ENCODE results near the gene TBX4.
"Not testable (repeated sequence)": the region's sequence is repeated elsewhere in the genome, so short reads cannot be mapped to it uniquely, and the experiment has no call there.

TBX4 gene

GRCh38 chr17:61413661-61414126, 38.5 kb upstream of the TBX4 start:
- no peak for DNase-seq

GRCh38 chr17:61414141-61414935, 37.9 kb upstream of the TBX4 start:
- DNase-seq, result no peak

- DNase-seq, result no peak
These were observed 37.3 kb upstream of the TBX4 start for GRCh38 chr17:61414936-61415251.

GRCh38 chr17:61415374-61416210, 36.6 kb upstream of the TBX4 start:
- no peak for DNase-seq

- no peak for DNase-seq
These were observed 36.0 kb upstream of the TBX4 start for GRCh38 chr17:61416211-61416539.

GRCh38 chr17:61416540-61417363, 35.5 kb upstream of the TBX4 start:
- DNase-seq, result peak; percentile 76

- DNase-seq, result peak; percentile 71
These were observed 33.8 kb upstream of the TBX4 start for GRCh38 chr17:61418449-61418848.

- DNase-seq, result no peak
These were observed 32.7 kb upstream of the TBX4 start for GRCh38 chr17:61419496-61420046.

- no peak for DNase-seq
These were observed 32.2 kb upstream of the TBX4 start for GRCh38 chr17:61420052-61420451.

GRCh38 chr17:61420745-61421398, 31.4 kb upstream of the TBX4 start:
- DNase-seq, result no peak

- no peak for DNase-seq
These were observed 30.8 kb upstream of the TBX4 start for GRCh38 chr17:61421460-61421859.

GRCh38 chr17:61422116-61422799, 30.0 kb upstream of the TBX4 start:
- no peak for DNase-seq

GRCh38 chr17:61422869-61423268, 29.4 kb upstream of the TBX4 start:
- no peak for DNase-seq

GRCh38 chr17:61423967-61424649, 28.1 kb upstream of the TBX4 start:
- DNase-seq, result no peak

GRCh38 chr17:61425682-61426481, 26.3 kb upstream of the TBX4 start:
- no peak for DNase-seq

- no peak for DNase-seq
These were observed 25.5 kb upstream of the TBX4 start for GRCh38 chr17:61426482-61427304.

GRCh38 chr17:61427567-61427966, 24.7 kb upstream of the TBX4 start:
- no peak for DNase-seq

GRCh38 chr17:61429274-61429673, 22.9 kb upstream of the TBX4 start:
- no peak for DNase-seq

GRCh38 chr17:61429831-61430230, 22.4 kb upstream of the TBX4 start:
- not testable (repeated sequence) for DNase-seq

Measured in inflammatory macrophage treated with lipopolysaccharide for 4 hours (primary cell).